Ishikawa (cell line): ENCODE measurements around the gene SLCO3A1.

Source experiments
- CEBPB ChIP-seq: IDR thresholded peaks from 2 replicates; pipeline ENCODE4 v1.6.1; 2012
- RAD21 ChIP-seq: IDR thresholded peaks from 2 replicates; pipeline ENCODE4 v1.6.1; 2012; ENCODE audit warnings: low read depth
- YY1 ChIP-seq: IDR thresholded peaks from 2 replicates; pipeline ENCODE4 v1.6.1; 2012; ENCODE audit warnings: low read depth

GRCh38 chr15:92197746-92198145 lies 344.2 kb downstream of the SLCO3A1 start:
- TF ChIP-seq YY1 (no peak), RAD21 (no peak), CEBPB (no peak)
